ENCODE measurements around the gene GPR142. TPM values are rescaled to one million over a fixed set of nuclear protein-coding genes. Genes with fewer than 3 reads are reported as not detected.

The GPR142 gene
- total RNA-seq, 1 donor from 2014 or later, result 4.1 TPM

GRCh38 chr17:74391771-74392170 is 24.5 kb downstream of the GPR142 start:
- H3K4me1 Mint-ChIP-seq (ENCODE audit: unreplicated experiment), result peaks cover 19% of the 10 kb centered on the region
- no peaks in the 10 kb centered on the region for H3K36me3 Mint-ChIP-seq
- no peak for TF ChIP-seq CTCF (conservative IDR thresholded peaks at IDR 0.05)
- H3K9me3 Mint-ChIP-seq, result no peaks in the 10 kb centered on the region
- no peaks in the 10 kb centered on the region for H3K27me3 Mint-ChIP-seq
- DNase-seq (ENCODE audit: extremely low spot score, unreplicated experiment), result no peak
- H3K4me3 Mint-ChIP-seq, result no peak overlapping the region
- no peak overlapping the region for H3K27ac Mint-ChIP-seq

- Mint-ChIP-seq H3K9me3 (no peaks in the 10 kb centered on the region), H3K4me1 (ENCODE audit: unreplicated experiment) (peaks cover 19% of the 10 kb centered on the region), H3K4me3 (no peak overlapping the region), H3K27me3 (no peaks in the 10 kb centered on the region), H3K36me3 (no peaks in the 10 kb centered on the region), H3K27ac (no peak overlapping the region)
- DNase-seq (ENCODE audit: extremely low spot score, unreplicated experiment), result no peak
- TF ChIP-seq CTCF (conservative IDR thresholded peaks at IDR 0.05), result no peak
Observed at GRCh38 chr17:74392848-74393247, 25.5 kb downstream of the GPR142 start.

GRCh38 chr17:74393346-74393942 is 26.1 kb downstream of the GPR142 start:
- no peak for TF ChIP-seq CTCF (conservative IDR thresholded peaks at IDR 0.05)
- Mint-ChIP-seq H3K4me3 (no peak overlapping the region), H3K4me1 (ENCODE audit: unreplicated experiment) (peaks cover 19% of the 10 kb centered on the region), H3K36me3 (no peaks in the 10 kb centered on the region), H3K27me3 (no peaks in the 10 kb centered on the region), H3K27ac (no peak overlapping the region), H3K9me3 (no peaks in the 10 kb centered on the region)
- DNase-seq (ENCODE audit: extremely low spot score, unreplicated experiment), result no peak

GRCh38 chr17:74394275-74394950 is 27.1 kb downstream of the GPR142 start:
- DNase-seq (ENCODE audit: extremely low spot score, unreplicated experiment), result no peak
- Mint-ChIP-seq H3K27me3 (no peaks in the 10 kb centered on the region), H3K4me3 (no peak overlapping the region), H3K27ac (no peak overlapping the region), H3K9me3 (no peaks in the 10 kb centered on the region), H3K4me1 (ENCODE audit: unreplicated experiment) (peaks cover 19% of the 10 kb centered on the region), H3K36me3 (no peaks in the 10 kb centered on the region)
- no peak for TF ChIP-seq CTCF (conservative IDR thresholded peaks at IDR 0.05)

- no peak overlapping the region for H3K27ac Mint-ChIP-seq
- peaks cover 19% of the 10 kb centered on the region for H3K4me1 Mint-ChIP-seq (ENCODE audit: unreplicated experiment)
- no peak for TF ChIP-seq CTCF (conservative IDR thresholded peaks at IDR 0.05)
- no peaks in the 10 kb centered on the region for H3K36me3 Mint-ChIP-seq
- no peak overlapping the region for H3K4me3 Mint-ChIP-seq
- no peaks in the 10 kb centered on the region for H3K9me3 Mint-ChIP-seq
- DNase-seq (ENCODE audit: extremely low spot score, unreplicated experiment), result no peak
- H3K27me3 Mint-ChIP-seq, result no peaks in the 10 kb centered on the region
Observed at GRCh38 chr17:74394977-74395376, 27.7 kb downstream of the GPR142 start.

Measured in type B pancreatic cell (in vitro differentiated cells).